Measurements from ENCODE around the gene CACHD1.
A peak's percentile ranks its signal among the peaks of the same experiment; 100 is the strongest.

The CACHD1 gene

GRCh38 chr1:64469977-64470664 lies at the start of gene CACHD1:
TSS of gene CACHD1 (plus strand) at chr1:64470129. CDS start at chr1:64470745, 616 bp downstream.
- peak; percentile 26 to 27 for DNase-seq

- DNase-seq = no peak
Measured at GRCh38 chr1:64421377-64421776, 48.6 kb upstream of the CACHD1 start.

- DNase-seq = no peak
Measured at GRCh38 chr1:64423526-64423925, 46.4 kb upstream of the CACHD1 start.

GRCh38 chr1:64424412-64424811 lies 45.5 kb upstream of the CACHD1 start:
- no peak for DNase-seq

- no peak for DNase-seq
Measured at GRCh38 chr1:64425521-64425920, 44.4 kb upstream of the CACHD1 start.

- no peak for DNase-seq
Measured at GRCh38 chr1:64426681-64427080, 43.2 kb upstream of the CACHD1 start.

- no peak for DNase-seq
Measured at GRCh38 chr1:64427879-64428278, 42.0 kb upstream of the CACHD1 start.

GRCh38 chr1:64433308-64433707 lies 36.6 kb upstream of the CACHD1 start:
- no peak for DNase-seq

- no peak for DNase-seq
Measured at GRCh38 chr1:64433747-64434146, 36.2 kb upstream of the CACHD1 start.

- DNase-seq = no peak
Measured at GRCh38 chr1:64435000-64435399, 34.9 kb upstream of the CACHD1 start.

GRCh38 chr1:64437453-64437852 lies 32.5 kb upstream of the CACHD1 start:
- no peak for DNase-seq

GRCh38 chr1:64440183-64440826 lies 29.6 kb upstream of the CACHD1 start:
- no peak for DNase-seq

GRCh38 chr1:64451440-64451839 lies 18.5 kb upstream of the CACHD1 start:
- no peak for DNase-seq

GRCh38 chr1:64453688-64454087 lies 16.2 kb upstream of the CACHD1 start:
- DNase-seq = no peak

- no peak for DNase-seq
Measured at GRCh38 chr1:64458915-64459314, 11.0 kb upstream of the CACHD1 start.

GRCh38 chr1:64459743-64460142 lies 10.2 kb upstream of the CACHD1 start:
- DNase-seq = no peak

- DNase-seq = no peak
Measured at GRCh38 chr1:64466033-64466432, 3.9 kb upstream of the CACHD1 start.

GRCh38 chr1:64469116-64469976 lies 583 bp upstream of the CACHD1 start:
- DNase-seq = no peak

GRCh38 chr1:64470665-64471217 lies 812 bp downstream of the CACHD1 start:
- no peak for DNase-seq

- no peak for DNase-seq
Measured at GRCh38 chr1:64471218-64472039, 1.5 kb downstream of the CACHD1 start.

GRCh38 chr1:64472040-64472376 lies 2.1 kb downstream of the CACHD1 start:
- DNase-seq = no peak

GRCh38 chr1:64472805-64473204 lies 2.9 kb downstream of the CACHD1 start:
- DNase-seq = no peak

- DNase-seq = no peak
Measured at GRCh38 chr1:64473367-64473766, 3.4 kb downstream of the CACHD1 start.
